HepG2 (cell line): ENCODE results near the gene NLGN4X. TPM values are rescaled to one million over a fixed set of nuclear protein-coding genes. Genes with fewer than 3 reads are reported as not detected.

ENCODE experiments used
- ATAC-seq: fragments of 200-7000 bp; cut with Tn5 transposase; 3 replicates; pipeline ENCODE4 v1.9.1; 2020; ENCODE audit warnings: mild to moderate bottlenecking, moderate library complexity
- BruUV-seq: library from RNA; stranded (reverse); fragments of 400-500 nt; replicated peaks from 2 replicates; lab custom pipeline; 2021; lab: Mats Ljungman, UMichigan
- CTCF ChIA-PET: fragments of 300-600 bp; formaldehyde crosslinking; extraction: SDS; loops from one replicate; lab custom pipeline; 2021; ENCODE audit warnings: low total read pairs, inconsistent platforms, low intra/inter-chr PET ratio; lab: Yijun Ruan, JAX
- POLR2A ChIA-PET: fragments of 350-600 bp; sonication (Branson Sonifier 250); formaldehyde crosslinking; loops from one replicate; lab custom pipeline; 2020; ENCODE audit warnings: antibody characterized with exemption, inconsistent platforms; lab: Yijun Ruan, JAX
- DNase-seq: peaks from one replicate; pipeline ENCODE4 v3.0.0-alpha.2; 2015; ENCODE audit warnings: low spot score
- FAIRE-seq: peaks from 3 replicates; lab custom pipeline; 2011; peaks lifted over from hg19 to GRCh38; lab: Jason Lieb, UNC
- H2AFZ ChIP-seq: one replicate; pipeline ENCODE4 v1.6.1; 2011; ENCODE audit warnings: low read length, inconsistent platforms
- H3K27ac ChIP-seq: fragments of 300-600 bp; 3 replicates; pipeline ENCODE4 v1.8.0; 2011; ENCODE audit warnings: mixed run types, mild to moderate bottlenecking, mixed read lengths, low read length, inconsistent platforms; ENCODE audit not compliant: insufficient read depth; ENCODE audit errors: extremely low read length
- H3K27me3 ChIP-seq, 2 experiments: fragments of 200-600 bp in 1 of 2; 2 replicates in 1 of 2; 3 replicates in 1 of 2; pipeline versions ENCODE4 v1.6.0 to v1.8.0; 2011; ENCODE audit warnings: low read length in 2 of 2, mild to moderate bottlenecking in 2 of 2, moderate library complexity in 2 of 2, inconsistent platforms in 1 of 2; ENCODE audit not compliant: insufficient read depth in 2 of 2, control insufficient read depth in 1 of 2
- H3K36me3 ChIP-seq, 2 experiments: fragments of 200-600 bp in 1 of 2; replicated peaks in 1 of 2; 2 replicates in 1 of 2; 3 replicates in 1 of 2; pipeline versions ENCODE4 v1.5.1 to v1.8.0; 2011; ENCODE audit warnings: low read length in 2 of 2, inconsistent platforms in 1 of 2; ENCODE audit not compliant: insufficient read depth in 2 of 2, control insufficient read depth in 1 of 2
- H3K4me1 ChIP-seq: 2 replicates; pipeline ENCODE4 v1.5.1; 2012; ENCODE audit warnings: low read length, inconsistent platforms; ENCODE audit not compliant: insufficient read depth
- H3K4me2 ChIP-seq: 2 replicates; pipeline ENCODE4 v1.6.0; 2011; ENCODE audit warnings: low read depth, low read length, inconsistent platforms
- H3K4me3 ChIP-seq, 3 experiments: fragments of 200-600 bp in 1 of 3; sonication (generic), shearing (Covaris generic) in 1 of 3; replicated peaks in 1 of 3; 2 replicates each; pipeline ENCODE4 v1.5.1; 2011 to 2016; ENCODE audit warnings: low read length in 3 of 3, inconsistent platforms in 2 of 3, low read depth in 2 of 3, mild to moderate bottlenecking in 2 of 3, control low read depth in 1 of 3, mixed read lengths in 1 of 3; ENCODE audit not compliant: insufficient read depth in 1 of 3
- H3K79me2 ChIP-seq: one replicate; pipeline ENCODE4 v1.6.1; 2011; ENCODE audit warnings: low read length, inconsistent platforms; ENCODE audit not compliant: insufficient read depth
- H3K9ac ChIP-seq: 2 replicates; pipeline ENCODE4 v1.6.0; 2011; ENCODE audit warnings: mild to moderate bottlenecking, low read depth, low read length, inconsistent platforms; ENCODE audit not compliant: insufficient read depth
- H3K9me3 ChIP-seq: 2 replicates; pipeline ENCODE4 v1.5.1; 2012; ENCODE audit warnings: mild to moderate bottlenecking, low read length
- H4K20me1 ChIP-seq: 2 replicates; pipeline ENCODE4 v1.6.0; 2011; ENCODE audit warnings: inconsistent platforms, mild to moderate bottlenecking, low read length, moderate library complexity; ENCODE audit not compliant: insufficient read depth
- HCFC1 ChIP-seq: fragments of 150-350 bp; IDR thresholded peaks from 2 replicates; pipeline ENCODE4 v1.6.1; 2014; ENCODE audit warnings: low read depth, low read length
- PPARG ChIP-seq: conservative IDR thresholded peaks from 2 replicates; pipeline ENCODE4 v1.6.1; 2016; ENCODE audit warnings: missing biosample characterization, missing genetic modification reagents
- RBM22 ChIP-seq: fragments of 200-400 bp; formaldehyde crosslinking; optimal IDR thresholded peaks from 2 replicates; pipeline ENCODE3; 2017; ENCODE audit warnings: mild to moderate bottlenecking, low read length, moderate library complexity
- RNF2 ChIP-seq: fragments of 450-650 bp; conservative IDR thresholded peaks from 2 replicates; pipeline ENCODE4 v1.6.1; 2016; ENCODE audit warnings: low read depth
- SIN3A ChIP-seq: IDR thresholded peaks from 2 replicates; pipeline ENCODE4 v1.6.1; 2011; ENCODE audit warnings: low read depth, mild to moderate bottlenecking, control low read depth, low read length, borderline replicate concordance
- ZNF550 ChIP-seq: sonication (generic); formaldehyde crosslinking; IDR thresholded peaks from 2 replicates; pipeline ENCODE4 v1.4.0; 2020; ENCODE audit warnings: mild to moderate bottlenecking, missing genetic modification reagents, borderline replicate concordance
- WGBS: methylation state at CpG from one replicate; pipeline ENCODE4 v1.1.6; 2017; ENCODE audit warnings: low lambda C conversion rate; 5-methylcytosine and 5-hydroxymethylcytosine counted together
- in situ Hi-C: cut with HindIII; loops from 2 replicates; pipeline ENCODE4 v1.10.0; 2017; ENCODE audit warnings: low pct_unique_long_range_greater_than_20kb; ENCODE audit not compliant: extremely low pct_ligation_motif_present
- intact Hi-C: fragments of 100-400 bp; cut with micrococcal nuclease; formaldehyde crosslinking; loops from one replicate; pipeline ENCODE4 v1.10.0; 2022; ENCODE audit not compliant: unreplicated experiment
- polyA plus RNA-seq, 8 experiments: library from polyadenylated mRNA; depleted of rRNA in 3 of 8; stranded (reverse) in 7 of 8; unstranded in 1 of 8; fragments of >200 nt; fragmentation: Illumina TruSeq in 4 of 8; extraction: Trizol in 4 of 8; gene quantifications; 2 replicates each; pipeline versions ENCODE4 v1.2.1 to v1.2.3, GENCODE V29; 2011 to 2016; ENCODE audit warnings: low read depth in 4 of 8, missing spikeins in 1 of 8, mixed read lengths in 1 of 8; ENCODE audit not compliant: insufficient read depth in 1 of 8
- total RNA-seq, 5 experiments: library from RNA; depleted of rRNA; stranded (reverse); fragments of >200 nt; fragmentation: Illumina TruSeq; extraction: Trizol; gene quantifications; 2 replicates each; pipeline ENCODE4 v1.2.3, GENCODE V29; 2016; ENCODE audit warnings: low read depth in 1 of 5
- TF ChIP-seq, protein P1 (sequence below): sonication (generic); formaldehyde crosslinking; IDR thresholded peaks from 2 replicates; pipeline ENCODE4 v1.5.1; 2020; ENCODE audit warnings: mild to moderate bottlenecking, missing genetic modification reagents, moderate library complexity

Gene NLGN4X
- total and polyA plus RNA-seq, 2 of the 13 experiments (the other 11 are each of a cell fraction or from before 2014, with no cell fraction given) = not detected

DNA sequence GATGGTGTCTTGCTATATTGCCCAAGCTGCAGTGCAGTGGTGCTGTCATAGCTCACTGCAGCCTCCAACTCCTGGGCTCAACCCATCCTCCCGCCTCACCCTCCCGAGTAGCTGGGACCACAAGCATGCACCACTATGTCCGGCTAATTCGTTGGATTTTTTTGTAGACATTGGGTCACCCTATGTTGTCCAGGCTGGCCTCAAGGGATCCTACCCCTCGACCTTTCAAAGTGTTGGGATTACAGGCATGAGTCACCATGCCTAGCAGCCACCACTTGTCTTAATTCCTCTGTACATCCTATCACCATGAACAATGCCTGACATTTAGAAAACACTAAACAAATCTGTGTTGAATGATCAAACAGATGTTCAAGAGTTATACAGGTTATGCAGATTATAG is 76.7 kb downstream of the NLGN4X start:
- ATAC-seq = no peak
- in situ Hi-C loops (no loop called here), intact Hi-C loops (no loop called here)
- Histone ChIP-seq H3K27me3 (no peaks in the 10 kb centered on the region), H3K4me2 (no peak overlapping the region), H3K9me3 (no peaks in the 10 kb centered on the region), H3K27ac (no peak overlapping the region), H4K20me1 (no peaks in the 10 kb centered on the region), H2AFZ (no peak overlapping the region), H3K4me1 (no peaks in the 10 kb centered on the region), H3K79me2 (no peaks in the 10 kb centered on the region), H3K9ac (no peak overlapping the region), H3K4me3 (no peak overlapping the region), H3K36me3 (no peaks in the 10 kb centered on the region)
- no peak for DNase-seq
- FAIRE-seq = no peak
- 17% methylated on average over 2 of the region's 5 CpGs for WGBS
- CTCF ChIA-PET = no interaction called here
- BruUV-seq = no TSS peak
- no peak for TF ChIP-seq PPARG (CRISPR knock-in tag)
- TF ChIP-seq SIN3A = no peak
- TF ChIP-seq, protein P1, sequence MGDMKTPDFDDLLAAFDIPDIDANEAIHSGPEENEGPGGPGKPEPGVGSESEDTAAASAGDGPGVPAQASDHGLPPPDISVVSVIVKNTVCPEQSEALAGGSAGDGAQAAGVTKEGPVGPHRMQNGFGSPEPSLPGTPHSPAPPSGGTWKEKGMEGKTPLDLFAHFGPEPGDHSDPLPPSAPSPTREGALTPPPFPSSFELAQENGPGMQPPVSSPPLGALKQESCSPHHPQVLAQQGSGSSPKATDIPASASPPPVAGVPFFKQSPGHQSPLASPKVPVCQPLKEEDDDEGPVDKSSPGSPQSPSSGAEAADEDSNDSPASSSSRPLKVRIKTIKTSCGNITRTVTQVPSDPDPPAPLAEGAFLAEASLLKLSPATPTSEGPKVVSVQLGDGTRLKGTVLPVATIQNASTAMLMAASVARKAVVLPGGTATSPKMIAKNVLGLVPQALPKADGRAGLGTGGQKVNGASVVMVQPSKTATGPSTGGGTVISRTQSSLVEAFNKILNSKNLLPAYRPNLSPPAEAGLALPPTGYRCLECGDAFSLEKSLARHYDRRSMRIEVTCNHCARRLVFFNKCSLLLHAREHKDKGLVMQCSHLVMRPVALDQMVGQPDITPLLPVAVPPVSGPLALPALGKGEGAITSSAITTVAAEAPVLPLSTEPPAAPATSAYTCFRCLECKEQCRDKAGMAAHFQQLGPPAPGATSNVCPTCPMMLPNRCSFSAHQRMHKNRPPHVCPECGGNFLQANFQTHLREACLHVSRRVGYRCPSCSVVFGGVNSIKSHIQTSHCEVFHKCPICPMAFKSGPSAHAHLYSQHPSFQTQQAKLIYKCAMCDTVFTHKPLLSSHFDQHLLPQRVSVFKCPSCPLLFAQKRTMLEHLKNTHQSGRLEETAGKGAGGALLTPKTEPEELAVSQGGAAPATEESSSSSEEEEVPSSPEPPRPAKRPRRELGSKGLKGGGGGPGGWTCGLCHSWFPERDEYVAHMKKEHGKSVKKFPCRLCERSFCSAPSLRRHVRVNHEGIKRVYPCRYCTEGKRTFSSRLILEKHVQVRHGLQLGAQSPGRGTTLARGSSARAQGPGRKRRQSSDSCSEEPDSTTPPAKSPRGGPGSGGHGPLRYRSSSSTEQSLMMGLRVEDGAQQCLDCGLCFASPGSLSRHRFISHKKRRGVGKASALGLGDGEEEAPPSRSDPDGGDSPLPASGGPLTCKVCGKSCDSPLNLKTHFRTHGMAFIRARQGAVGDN (CRISPR knock-in tag) = no peak
- no peak for TF ChIP-seq HCFC1
- TF ChIP-seq RNF2 = no peak
- no peak for TF ChIP-seq RBM22
- no peak for TF ChIP-seq ZNF550 (CRISPR knock-in tag)
- POLR2A ChIA-PET = no interaction called here
